ENCODE results near the gene CFAP299.
A peak's percentile ranks its signal among the peaks of the same experiment; 100 is the strongest.
"Not testable (repeated sequence)": the region's sequence is repeated elsewhere in the genome, so short reads cannot be mapped to it uniquely, and the experiment has no call there.

The CFAP299 gene

GRCh38 chr4:80335554-80336358 is at the start of gene CFAP299:
CFAP299 (plus strand) TSS chr4:80335730.
- peak; percentile 6 to 18 for DNase-seq (ENCODE audit: low read depth in 2 of 2)

DNA sequence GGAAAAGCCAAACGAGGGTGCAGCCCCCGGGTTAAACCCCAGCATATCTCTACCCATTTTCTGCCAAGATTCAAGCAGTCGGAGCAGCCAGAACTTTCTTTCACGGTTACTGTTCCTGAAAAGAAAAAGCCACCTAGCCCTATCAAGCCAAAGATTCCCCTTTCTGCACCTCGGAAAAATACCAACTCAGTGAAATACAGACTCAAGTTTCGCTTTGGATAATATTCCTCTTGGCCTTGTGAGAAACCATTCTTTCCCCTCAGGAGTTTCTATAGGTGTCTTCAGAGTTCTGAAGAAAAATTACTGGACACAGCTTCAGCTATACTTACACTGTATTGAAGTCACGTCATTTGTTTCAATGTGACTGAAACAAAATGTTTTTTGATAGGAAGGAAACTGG is 49.1 kb upstream of the CFAP299 start:
- DNase-seq (ENCODE audit: low read depth in 2 of 2): no peak

- not testable (repeated sequence) for DNase-seq (ENCODE audit: low read depth in 2 of 2)
These were observed 44.9 kb upstream of the CFAP299 start for GRCh38 chr4:80290665-80291064.

DNA sequence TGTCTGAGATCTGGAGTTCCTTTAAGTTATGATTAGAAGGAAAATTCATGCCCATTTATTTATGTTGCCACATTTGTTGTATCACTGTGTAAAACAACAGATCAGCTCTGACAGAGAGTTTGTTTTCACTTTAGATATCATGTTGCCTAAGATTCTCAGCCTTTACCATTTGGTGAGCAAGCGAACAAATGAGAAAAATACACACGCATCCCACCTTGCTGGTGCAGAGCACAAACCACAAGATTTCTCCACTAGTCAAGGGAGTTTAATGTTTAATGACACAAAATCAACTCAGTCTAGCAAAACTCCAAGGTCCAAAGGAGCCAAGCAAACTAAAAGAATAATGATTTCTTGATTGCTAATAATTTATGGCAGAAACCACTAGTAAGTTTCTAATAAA is 41.3 kb upstream of the CFAP299 start:
- DNase-seq (ENCODE audit: low read depth in 2 of 2): no peak

DNA sequence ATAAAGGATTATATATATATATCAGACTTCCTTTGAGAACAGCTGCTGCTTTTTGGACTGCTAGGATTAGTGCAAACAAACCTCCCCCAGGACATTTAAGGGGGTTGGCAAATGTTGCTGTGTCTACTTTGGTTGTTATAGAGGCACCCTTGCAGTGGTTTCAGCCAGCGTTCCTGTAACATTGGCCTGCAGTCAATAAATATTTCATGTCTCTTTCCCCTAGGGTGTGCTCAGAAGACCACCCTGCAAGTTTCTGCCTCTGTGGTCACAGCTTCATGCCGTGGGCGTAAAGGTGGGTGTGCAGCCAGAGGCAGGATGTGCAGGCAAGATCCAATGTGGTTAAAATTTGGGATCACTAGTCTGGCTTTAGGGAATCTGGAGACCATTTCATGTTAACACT is 40.2 kb upstream of the CFAP299 start:
- no peak for DNase-seq (ENCODE audit: low read depth in 2 of 2)

DNA sequence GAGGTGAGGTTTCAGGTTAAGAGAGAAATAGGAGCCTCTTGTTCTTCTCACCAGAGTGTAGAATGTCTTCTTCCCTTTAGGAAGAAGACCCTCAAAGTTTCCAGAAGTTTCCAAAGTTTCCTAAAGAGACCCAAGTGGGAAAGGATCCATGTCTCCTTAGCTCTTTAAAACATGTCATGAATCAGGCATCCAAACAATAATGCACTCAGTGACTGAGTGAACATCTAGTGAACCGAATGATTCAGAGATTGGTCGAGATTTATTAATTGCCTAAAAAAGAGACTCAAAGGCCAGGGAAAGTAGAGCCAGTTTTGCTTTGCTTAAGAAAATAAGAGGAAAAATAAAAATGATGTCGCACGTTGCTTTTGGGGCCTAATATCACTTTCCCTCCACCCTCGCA is 39.7 kb upstream of the CFAP299 start:
- DNase-seq (ENCODE audit: low read depth in 2 of 2): no peak

- no peak for DNase-seq (ENCODE audit: low read depth in 2 of 2)
These were observed 33.6 kb upstream of the CFAP299 start for GRCh38 chr4:80301884-80302283.

- no peak for DNase-seq (ENCODE audit: low read depth in 2 of 2)
These were observed 32.8 kb upstream of the CFAP299 start for GRCh38 chr4:80302616-80303223.

DNA sequence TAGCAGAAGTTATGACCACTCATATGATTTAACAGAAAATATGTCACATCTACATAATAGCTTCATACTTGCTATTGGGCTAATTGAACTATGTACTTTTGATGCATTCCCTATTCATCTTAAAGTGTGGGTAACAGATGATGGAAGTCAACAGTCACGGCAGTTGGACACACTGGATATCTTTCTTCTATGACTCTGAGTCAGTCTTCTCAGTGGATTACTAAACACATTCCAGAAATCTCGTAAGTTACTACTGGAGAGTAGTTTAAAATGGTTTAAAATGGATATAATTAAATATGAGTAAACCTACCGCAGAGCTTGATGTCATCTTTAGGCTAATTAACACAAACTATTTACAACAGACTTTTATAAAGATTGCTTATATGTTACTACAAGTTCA is 30.1 kb upstream of the CFAP299 start:
- DNase-seq (ENCODE audit: low read depth in 2 of 2): no peak

DNA sequence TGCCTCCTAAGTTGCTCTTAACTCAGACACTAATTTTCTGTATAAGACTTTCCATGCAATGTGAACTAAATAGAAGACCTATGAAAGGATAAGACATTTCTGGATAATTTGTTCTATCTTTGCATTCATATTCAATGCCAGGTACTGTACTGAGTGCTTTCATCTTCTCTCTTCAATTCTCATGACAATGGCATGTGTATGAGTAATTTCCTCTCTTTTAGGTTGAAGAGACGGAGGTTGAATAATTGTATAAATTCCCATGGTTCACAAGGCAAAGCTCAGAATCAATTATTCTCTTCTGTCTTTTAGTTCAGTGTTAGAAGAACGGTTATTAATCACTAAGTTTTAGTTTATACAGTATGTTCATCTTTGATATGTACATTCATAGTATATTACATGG is 29.3 kb upstream of the CFAP299 start:
- DNase-seq (ENCODE audit: low read depth in 2 of 2): no peak

GRCh38 chr4:80307183-80307735 is 28.3 kb upstream of the CFAP299 start:
- no peak for DNase-seq (ENCODE audit: low read depth in 2 of 2)

- DNase-seq (ENCODE audit: low read depth in 2 of 2): no peak
These were observed 27.6 kb upstream of the CFAP299 start for GRCh38 chr4:80307774-80308465.

DNA sequence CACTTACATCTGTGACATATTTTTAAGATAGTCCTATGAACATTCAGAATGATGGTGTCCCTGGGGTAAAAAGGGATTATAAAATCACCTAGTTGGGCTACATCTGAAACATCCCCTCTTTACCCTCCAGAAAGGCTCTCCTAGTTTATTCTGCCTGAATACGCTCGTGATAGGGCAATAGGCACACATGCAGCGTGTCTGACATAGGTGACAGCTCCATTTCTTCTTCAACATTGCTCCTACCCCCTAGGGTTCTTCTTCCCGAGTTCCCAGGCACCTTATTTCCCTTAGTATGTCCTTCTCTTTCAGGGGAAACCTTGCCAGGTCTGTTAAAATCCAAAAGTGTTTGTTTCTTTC is 27.1 kb upstream of the CFAP299 start:
- DNase-seq (ENCODE audit: low read depth in 2 of 2): no peak

- no peak for DNase-seq (ENCODE audit: low read depth in 2 of 2)
These were observed 26.1 kb upstream of the CFAP299 start for GRCh38 chr4:80309294-80310004.

- DNase-seq (ENCODE audit: low read depth in 2 of 2): no peak
These were observed 24.4 kb upstream of the CFAP299 start for GRCh38 chr4:80311130-80311529.

GRCh38 chr4:80312124-80312523 is 23.4 kb upstream of the CFAP299 start:
- DNase-seq (ENCODE audit: low read depth in 2 of 2): no peak

GRCh38 chr4:80313627-80314026 is 21.9 kb upstream of the CFAP299 start:
- DNase-seq (ENCODE audit: low read depth in 2 of 2): no peak

GRCh38 chr4:80315848-80316247 is 19.7 kb upstream of the CFAP299 start:
- DNase-seq (ENCODE audit: low read depth in 2 of 2): not testable (repeated sequence)

DNA sequence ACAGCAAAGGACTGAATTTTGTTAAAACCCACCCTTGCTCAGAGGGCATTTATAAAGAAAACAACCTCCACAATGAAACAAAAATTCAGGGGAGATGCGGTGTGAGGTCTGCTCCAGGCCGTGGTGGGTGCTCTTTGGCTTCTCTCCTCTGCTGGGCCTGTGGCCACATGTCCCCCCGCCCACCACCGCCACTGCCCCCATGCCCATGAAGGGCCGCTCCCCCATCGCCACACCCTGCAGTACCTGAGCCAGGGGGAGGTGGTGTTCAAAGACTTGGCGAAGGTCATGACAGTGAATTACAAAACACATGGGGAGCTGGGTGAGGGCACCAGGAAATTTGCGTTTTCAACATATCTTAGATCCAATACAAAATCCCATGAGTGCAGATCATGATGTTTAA is 14.2 kb upstream of the CFAP299 start:
- DNase-seq (ENCODE audit: low read depth in 2 of 2): no peak

DNA sequence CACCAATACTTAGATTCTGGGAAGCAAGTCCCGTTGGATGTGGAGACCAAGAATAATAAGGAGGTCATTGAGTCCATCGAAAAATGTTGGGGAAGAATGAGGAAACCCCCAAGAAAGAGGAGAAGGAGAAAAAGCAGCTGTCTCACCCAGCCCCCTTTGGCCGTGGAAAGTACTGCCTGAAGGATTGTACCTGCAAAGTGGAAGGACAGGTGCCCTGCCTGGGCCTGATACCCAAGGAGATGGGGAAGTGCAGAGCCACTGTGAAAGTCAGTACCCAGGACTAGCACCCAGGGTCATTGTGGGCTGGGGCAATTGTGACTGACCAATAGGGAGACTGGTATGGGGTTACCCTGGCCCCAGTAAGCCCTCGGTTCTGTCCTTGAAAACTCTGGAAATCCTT is 13.8 kb upstream of the CFAP299 start:
- DNase-seq (ENCODE audit: low read depth in 2 of 2): no peak

DNA sequence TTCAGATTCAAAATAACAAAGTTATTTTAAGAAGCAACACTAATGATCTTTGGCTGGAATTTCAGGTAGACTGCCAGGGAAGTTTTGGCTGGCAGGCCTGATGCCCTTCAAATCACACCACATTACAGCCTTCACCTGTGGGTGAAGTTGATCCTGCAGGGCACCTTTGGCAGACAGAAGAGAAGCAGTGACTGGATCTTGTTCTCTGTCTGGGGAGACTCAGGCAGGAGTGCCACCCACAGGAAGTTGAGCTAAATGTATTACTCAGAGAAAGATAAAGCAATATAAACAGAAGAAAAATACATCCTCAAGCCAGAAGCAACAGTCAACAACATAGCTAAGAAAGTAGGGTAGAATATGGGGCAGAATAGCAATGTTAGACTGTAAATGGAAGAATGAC is 12.8 kb upstream of the CFAP299 start:
- no peak for DNase-seq (ENCODE audit: low read depth in 2 of 2)

DNA sequence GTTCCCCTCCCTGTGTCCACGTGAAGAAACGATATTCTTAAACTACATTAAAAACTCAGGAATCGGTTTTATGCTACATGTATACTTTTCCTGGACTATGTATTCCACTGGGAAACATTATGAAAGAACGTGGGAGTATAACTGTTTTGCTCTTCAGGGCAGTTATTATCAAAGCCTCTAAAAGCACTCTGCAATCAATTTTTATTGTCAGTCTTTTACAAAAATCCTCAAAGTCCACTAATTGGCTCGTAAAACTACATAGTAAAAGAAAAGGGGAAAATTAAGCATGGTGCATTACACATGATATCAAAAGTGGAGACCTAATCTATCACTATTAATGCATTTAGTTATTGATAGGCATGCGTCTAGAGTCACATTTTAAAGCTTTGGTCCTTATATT is 11.4 kb upstream of the CFAP299 start:
- DNase-seq (ENCODE audit: low read depth in 2 of 2): no peak

Data from stimulated activated CD8-positive, alpha-beta memory T cell treated with anti-CD3 and anti-CD28 coated beads, Interleukin-15, amount 100 ng/mL, for 4 hours (primary cell).